OCI-LY7 (cell line): Measurements from ENCODE around the gene DNASE1L1. TPM values are rescaled to one million over a fixed set of nuclear protein-coding genes. Genes with fewer than 3 reads are reported as not detected.

ENCODE experiments used
- BruUV-seq: library from RNA; stranded (reverse); fragments of 400-500 nt; replicated peaks from 2 replicates; lab custom pipeline; 2021; lab: Mats Ljungman, UMichigan
- CTCF ChIA-PET: fragments of 300-600 bp; sonication (Branson Sonifier 250); formaldehyde crosslinking; loops from one replicate; lab custom pipeline; 2022; ENCODE audit warnings: antibody characterized with exemption; ENCODE audit not compliant: unreplicated experiment; lab: Charles Lee
- POLR2A ChIA-PET: fragments of 300-600 bp; sonication (Branson Sonifier 250); formaldehyde crosslinking; loops from one replicate; lab custom pipeline; 2022; ENCODE audit warnings: antibody characterized with exemption; lab: Charles Lee
- DNase-seq: peaks from one replicate; pipeline ENCODE4 v3.0.0-alpha.2; 2015; ENCODE audit warnings: low spot score
- H2AFZ ChIP-seq: fragments of 200-600 bp; sonication (generic), shearing (Covaris generic); 2 replicates; pipeline ENCODE4 v1.6.1; 2014; ENCODE audit warnings: mild to moderate bottlenecking, antibody characterized with exemption, low read length, moderate library complexity
- H3K27ac ChIP-seq: fragments of 200-600 bp; sonication (generic); 2 replicates; pipeline ENCODE4 v1.5.1; 2014; ENCODE audit warnings: mixed run types, low read depth, mild to moderate bottlenecking, moderate library complexity, low read length, inconsistent platforms; ENCODE audit not compliant: poor library complexity, severe bottlenecking
- H3K36me3 ChIP-seq: fragments of 200-600 bp; sonication (generic); 2 replicates; pipeline ENCODE4 v1.6.1; 2014; ENCODE audit warnings: mild to moderate bottlenecking, antibody characterized with exemption, low read length, moderate library complexity, mixed read lengths; ENCODE audit not compliant: insufficient read depth
- H3K4me1 ChIP-seq: fragments of 200-600 bp; sonication (generic); 2 replicates; pipeline ENCODE4 v1.5.1; 2014; ENCODE audit warnings: mild to moderate bottlenecking, low read length; ENCODE audit not compliant: insufficient read depth, poor library complexity, severe bottlenecking
- H3K4me2 ChIP-seq: fragments of 200-600 bp; sonication (generic); 2 replicates; pipeline ENCODE4 v1.6.1; 2014; ENCODE audit warnings: mild to moderate bottlenecking, low read length
- H3K4me3 ChIP-seq: fragments of 200-600 bp; sonication (generic); 2 replicates; pipeline ENCODE4 v1.5.1; 2014; ENCODE audit warnings: mild to moderate bottlenecking, low read depth, low read length; ENCODE audit not compliant: poor library complexity, severe bottlenecking
- H3K79me2 ChIP-seq: fragments of 200-600 bp; sonication (generic); 2 replicates; pipeline ENCODE4 v1.6.1; 2016; ENCODE audit warnings: low read depth, mild to moderate bottlenecking, low read length, moderate library complexity, mixed read lengths; ENCODE audit not compliant: insufficient read depth
- H3K9me2 ChIP-seq: fragments of 200-600 bp; sonication (generic); 2 replicates; pipeline ENCODE4 v1.6.1; 2016; ENCODE audit warnings: mild to moderate bottlenecking, low read length, mixed read lengths; ENCODE audit not compliant: insufficient read depth
- H3K9me3 ChIP-seq: fragments of 200-600 bp; sonication (generic); 2 replicates; pipeline ENCODE4 v1.6.1; 2014; ENCODE audit warnings: mild to moderate bottlenecking, mixed run types, low read length, mixed read lengths
- H4K20me1 ChIP-seq: fragments of 200-600 bp; sonication (generic); 2 replicates; pipeline ENCODE4 v1.6.1; 2014; ENCODE audit warnings: mild to moderate bottlenecking, antibody characterized with exemption, low read length, moderate library complexity, mixed read lengths; ENCODE audit not compliant: insufficient read depth
- EZH2phosphoT487 ChIP-seq: fragments of 200-600 bp; sonication (generic); IDR thresholded peaks from 2 replicates; pipeline ENCODE4 v1.6.1; 2018; ENCODE audit warnings: low read depth, borderline replicate concordance, mild to moderate bottlenecking, mixed run types, antibody characterized with exemption, low read length, moderate library complexity, mixed read lengths
- intact Hi-C: fragments of 100-400 bp; cut with micrococcal nuclease; formaldehyde crosslinking; loops from one replicate; pipeline ENCODE4 v1.10.0; 2022; ENCODE audit not compliant: unreplicated experiment
- total RNA-seq, 2 experiments: library from RNA; depleted of rRNA in 1 of 2; stranded (reverse); fragments of >200 nt in 1 of 2; shearing (Covaris generic) in 1 of 2; gene quantifications; 2 replicates each; pipeline ENCODE4 v1.2.3, GENCODE V29; 2014 to 2022
- TF ChIP-seq, protein P1 (sequence below): fragments of 200-600 bp; sonication (generic); conservative IDR thresholded peaks from 2 replicates; pipeline ENCODE4 v1.5.1; 2014; ENCODE audit warnings: mild to moderate bottlenecking, antibody characterized with exemption, low read length, moderate library complexity, mixed read lengths

DNASE1L1 gene
- total RNA-seq, 2 experiments from 2014 or later: 23.1 to 30.1 TPM

DNA sequence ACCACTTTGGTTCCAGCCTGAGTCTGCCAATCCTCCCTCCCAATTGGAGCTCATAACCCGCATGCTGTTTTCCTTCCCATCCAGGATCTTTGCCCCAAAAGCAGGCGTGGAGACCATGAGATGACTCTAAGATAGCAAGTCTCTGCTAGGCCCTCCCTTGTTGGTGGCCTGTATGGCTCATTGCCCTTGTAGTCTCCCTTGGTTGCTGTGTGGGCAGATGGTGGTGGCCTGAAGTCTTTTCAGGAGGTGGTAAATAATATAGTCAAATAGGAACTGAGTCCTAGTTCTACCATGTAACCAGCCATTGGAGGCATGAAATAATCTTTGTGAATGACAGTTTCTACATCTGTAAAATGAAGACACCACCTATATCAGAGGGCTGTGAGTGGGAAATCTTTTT, 20.7 kb upstream of the DNASE1L1 start:
- BruUV-seq: TSS peak; percentile 85
- intact Hi-C loops: loop anchor here (5.0 kb wide), 1 partner anchor 63 kb away; the partner anchor contains the start of gene SLC10A3
- no peaks in the 10 kb centered on the region for H3K36me3 ChIP-seq
- no peaks in the 10 kb centered on the region for H3K9me3 ChIP-seq
- H3K4me3 ChIP-seq: peak overlapping the region; percentile 90
- peak overlapping the region; percentile 99 for H3K4me2 ChIP-seq
- peaks cover 13% of the 10 kb centered on the region; the same call in 1 of the 2 replicates for H3K79me2 ChIP-seq
- ChIA-PET CTCF (no interaction called here), POLR2A (interaction anchor here (0.7 to 2.2 kb wide), 3 partner anchors 47 to 85 kb away, joined by 3 to 6 read pairs (median 4); partner anchors contain the start of gene SLC10A3)
- no peak for TF ChIP-seq EZH2phosphoT487
- TF ChIP-seq, protein P1, sequence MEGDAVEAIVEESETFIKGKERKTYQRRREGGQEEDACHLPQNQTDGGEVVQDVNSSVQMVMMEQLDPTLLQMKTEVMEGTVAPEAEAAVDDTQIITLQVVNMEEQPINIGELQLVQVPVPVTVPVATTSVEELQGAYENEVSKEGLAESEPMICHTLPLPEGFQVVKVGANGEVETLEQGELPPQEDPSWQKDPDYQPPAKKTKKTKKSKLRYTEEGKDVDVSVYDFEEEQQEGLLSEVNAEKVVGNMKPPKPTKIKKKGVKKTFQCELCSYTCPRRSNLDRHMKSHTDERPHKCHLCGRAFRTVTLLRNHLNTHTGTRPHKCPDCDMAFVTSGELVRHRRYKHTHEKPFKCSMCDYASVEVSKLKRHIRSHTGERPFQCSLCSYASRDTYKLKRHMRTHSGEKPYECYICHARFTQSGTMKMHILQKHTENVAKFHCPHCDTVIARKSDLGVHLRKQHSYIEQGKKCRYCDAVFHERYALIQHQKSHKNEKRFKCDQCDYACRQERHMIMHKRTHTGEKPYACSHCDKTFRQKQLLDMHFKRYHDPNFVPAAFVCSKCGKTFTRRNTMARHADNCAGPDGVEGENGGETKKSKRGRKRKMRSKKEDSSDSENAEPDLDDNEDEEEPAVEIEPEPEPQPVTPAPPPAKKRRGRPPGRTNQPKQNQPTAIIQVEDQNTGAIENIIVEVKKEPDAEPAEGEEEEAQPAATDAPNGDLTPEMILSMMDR: no peak
- H3K4me1 ChIP-seq: peaks cover 14% of the 10 kb centered on the region
- no peaks in the 10 kb centered on the region for H3K9me2 ChIP-seq
- H2AFZ ChIP-seq: no peak overlapping the region
- DNase-seq: no peak
- H4K20me1 ChIP-seq: no peaks in the 10 kb centered on the region
- H3K27ac ChIP-seq: no peak overlapping the region

DNA sequence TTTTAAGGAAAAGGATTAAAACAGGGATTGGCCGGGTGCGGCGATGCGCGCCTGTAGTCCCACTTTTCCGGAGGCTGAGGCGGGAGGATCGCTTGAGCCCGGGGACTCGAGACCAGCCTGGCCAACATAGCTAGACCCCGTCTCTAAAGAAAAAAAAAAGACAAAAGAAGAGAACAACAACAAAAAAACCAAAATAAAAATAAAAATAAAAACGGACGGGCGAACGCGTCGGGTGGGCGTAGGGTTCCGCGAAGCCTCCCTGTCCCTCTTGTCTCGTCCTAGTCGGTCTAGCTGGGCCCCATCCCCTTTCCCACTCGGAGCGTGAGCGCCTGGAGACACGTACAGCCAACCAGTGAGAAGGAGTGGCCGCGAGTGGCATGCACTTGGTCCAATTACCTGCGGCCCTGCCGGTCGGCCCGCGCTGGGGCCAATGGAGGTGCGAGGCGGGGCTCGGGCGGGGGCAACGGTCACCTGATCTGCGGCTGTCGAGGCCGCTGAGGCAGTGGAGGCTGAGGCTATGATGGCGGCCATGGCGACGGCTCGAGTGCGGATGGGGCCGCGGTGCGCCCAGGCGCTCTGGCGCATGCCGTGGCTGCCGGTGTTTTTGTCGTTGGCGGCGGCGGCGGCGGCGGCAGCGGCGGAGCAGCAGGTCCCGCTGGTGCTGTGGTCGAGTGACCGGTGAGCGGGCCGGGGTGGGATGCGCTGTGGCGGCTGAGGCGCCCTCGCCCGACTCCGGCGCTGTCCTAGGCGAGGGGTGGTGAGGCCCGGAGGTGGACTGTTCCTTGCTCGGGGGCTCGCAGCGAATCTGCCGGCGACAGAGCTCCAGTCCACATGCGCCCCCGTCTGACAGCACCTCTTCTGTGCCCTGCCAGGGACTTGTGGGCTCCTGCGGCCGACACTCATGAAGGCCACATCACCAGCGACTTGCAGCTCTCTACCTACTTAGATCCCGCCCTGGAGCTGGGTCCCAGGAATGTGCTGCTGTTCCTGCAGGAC, 19.4 kb upstream of the DNASE1L1 start, which contains the start of gene ATP6AP1:
Gene ATP6AP1 (plus strand): TSS at position 502 of the 996 bp plus-strand sequence. CDS start 16 bp downstream, at position 518.
- ChIA-PET CTCF (no interaction called here), POLR2A (interaction anchor here (0.7 to 2.2 kb wide), 3 partner anchors 29 to 86 kb away, joined by 3 to 6 read pairs (median 3); partner anchors contain the start of gene SLC10A3)
- Histone ChIP-seq H3K36me3 (no peaks in the 10 kb centered on the region), H3K9me2 (no peaks in the 10 kb centered on the region), H3K4me2 (peak within 1 kb of the TSS; percentile 99), H2AFZ (peak within 1 kb of the TSS; percentile 58; the same call in 1 of the 2 replicates), H4K20me1 (no peaks in the 10 kb centered on the region), H3K4me3 (peak within 1 kb of the TSS; percentile 90), H3K79me2 (peaks cover 13% of the 10 kb centered on the region; the same call in 1 of the 2 replicates), H3K9me3 (no peaks in the 10 kb centered on the region), H3K4me1 (peaks cover 14% of the 10 kb centered on the region), H3K27ac (peak within 1 kb of the TSS; percentile 47)
- intact Hi-C loops: loop anchor here (5.0 kb wide), 1 partner anchor 64 kb away; the partner anchor contains the start of gene SLC10A3
- BruUV-seq: no TSS peak
- DNase-seq: peak; percentile 92
- TF ChIP-seq EZH2phosphoT487: no peak
- TF ChIP-seq, protein P1: 0 out of 2 replicates have a peak, but pooled peaks have one; percentile 33
